Measurements from ENCODE around the gene RHOU.

Gene RHOU

DNA sequence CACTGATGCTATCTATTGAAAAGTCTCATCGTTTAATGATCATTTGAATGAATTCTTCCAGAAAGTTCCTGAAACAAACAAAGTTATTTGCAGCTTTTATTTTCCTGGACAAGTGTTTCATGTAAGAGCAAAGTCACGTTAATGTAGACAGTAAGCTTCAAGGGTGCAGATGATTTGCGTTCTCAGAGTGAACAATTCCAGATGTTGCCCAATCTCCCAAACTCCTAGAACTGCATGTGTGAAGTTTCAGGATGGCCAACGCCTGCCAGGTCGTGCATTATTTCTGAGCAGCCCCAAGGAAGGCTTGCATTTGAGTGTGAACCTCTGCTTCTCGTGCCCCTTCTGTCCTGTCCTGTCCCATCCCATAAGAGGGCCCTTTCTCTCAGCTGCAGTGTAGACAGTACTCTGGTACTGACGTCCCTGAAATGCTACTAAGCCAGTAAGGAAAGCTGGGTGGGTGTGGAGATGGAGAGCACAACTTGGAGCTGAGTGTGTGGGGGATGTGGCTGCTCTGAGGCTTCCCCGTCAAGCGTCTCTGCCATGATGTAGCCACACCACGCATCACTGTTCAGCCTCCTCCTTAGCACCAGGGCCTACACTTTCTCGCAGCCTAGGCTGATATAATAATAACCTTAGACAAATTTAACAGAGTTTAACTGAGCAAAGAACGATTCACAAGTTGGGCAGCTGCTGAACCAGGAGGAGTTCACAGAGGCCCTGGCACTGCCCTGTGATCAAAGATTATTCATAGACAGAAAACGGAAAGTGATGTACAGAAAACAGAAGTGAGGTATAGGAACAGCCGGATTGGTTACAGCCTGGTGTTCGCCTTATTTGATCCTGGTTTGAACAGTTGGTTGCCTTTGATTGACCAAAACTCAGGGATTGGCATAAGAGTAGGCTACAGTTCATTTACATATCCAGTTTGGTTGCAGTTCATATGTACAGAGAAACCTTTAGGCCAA is 50.4 kb downstream of the RHOU start:
- no peak for DNase-seq

- no peak for DNase-seq
Measured at GRCh38 chr1:228786361-228787129, 51.3 kb downstream of the RHOU start.

GRCh38 chr1:228791791-228792190 is 56.5 kb downstream of the RHOU start:
- no peak for DNase-seq

GRCh38 chr1:228792601-228793000 is 57.3 kb downstream of the RHOU start:
- DNase-seq, result peak; percentile 63

DNA sequence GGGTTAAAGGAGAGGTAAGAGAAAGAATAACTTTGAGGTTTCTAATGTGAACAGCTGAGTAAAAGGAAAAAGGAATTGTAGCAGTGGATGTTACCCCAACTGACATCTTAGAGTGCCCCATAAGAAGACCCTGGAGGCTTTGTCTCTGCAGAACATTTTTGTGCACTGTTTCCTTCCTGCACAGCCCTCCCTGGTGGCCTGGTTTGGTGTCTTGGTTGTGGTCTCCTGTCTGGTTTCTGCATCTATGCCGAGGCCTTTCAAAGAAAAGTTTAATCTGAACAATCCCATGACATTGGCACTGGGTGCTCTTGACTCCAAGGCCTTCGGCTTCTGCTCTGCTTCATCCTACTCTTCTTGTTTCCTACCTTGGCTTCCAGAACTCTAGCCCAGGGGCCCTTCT is 57.8 kb downstream of the RHOU start:
- no peak for DNase-seq

DNA sequence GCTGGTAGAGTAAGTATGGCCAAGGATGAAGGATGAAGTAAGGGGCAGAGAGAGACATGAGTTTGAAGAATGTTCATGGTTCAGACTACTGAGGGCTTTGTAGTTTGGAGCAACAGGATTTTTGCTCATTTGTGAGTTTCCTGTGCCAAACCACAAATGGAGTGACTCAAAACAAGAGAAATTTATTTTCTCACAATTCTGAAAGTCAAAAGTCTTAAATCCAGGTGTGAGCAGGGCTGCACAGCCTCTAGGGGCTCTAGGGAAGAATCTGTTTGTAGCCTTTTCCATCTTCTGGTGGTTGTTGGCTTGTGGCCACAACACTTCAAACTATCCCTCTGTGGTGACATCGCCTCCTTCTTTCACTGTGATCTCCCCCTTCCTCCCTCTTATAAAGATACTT is 58.9 kb downstream of the RHOU start:
- no peak for DNase-seq

DNA sequence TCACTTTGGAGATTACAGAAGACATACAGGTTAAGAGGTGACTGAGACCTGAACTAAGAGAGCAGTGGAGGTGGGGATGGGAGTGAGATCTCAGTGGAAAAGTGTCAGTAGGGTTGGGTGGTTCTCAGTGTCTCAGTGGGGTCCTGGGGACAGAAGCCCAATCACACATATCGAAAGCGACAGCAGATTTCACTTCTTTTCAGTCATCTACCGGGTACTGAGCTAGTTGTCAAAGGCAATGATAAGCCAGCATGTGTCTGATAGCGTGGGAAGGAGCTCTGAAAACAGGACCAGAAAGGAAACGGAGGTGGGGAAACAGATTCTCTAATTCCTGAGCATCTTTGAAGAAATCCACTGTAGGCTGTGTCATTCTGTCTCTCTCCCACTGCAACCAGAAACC is 59.5 kb downstream of the RHOU start:
- DNase-seq, result no peak

GRCh38 chr1:228795596-228795995 is 60.3 kb downstream of the RHOU start:
- no peak for DNase-seq
